Fibroblast of lung (primary cell): Measurements from ENCODE around the gene TMEM244. TPM values are rescaled to one million over a fixed set of nuclear protein-coding genes. Genes with fewer than 3 reads are reported as not detected.

Source experiments
- DNase-seq, 2 donors: peaks; one replicate each; pipeline versions ENCODE4 v3.0.0 to v3.0.0-alpha.2; 2010; ENCODE audit warnings: low read depth in 2 of 2
- H2AFZ ChIP-seq: 2 replicates; pipeline ENCODE4 v1.5.1; 2012; ENCODE audit warnings: low read length, control low read depth, inconsistent platforms
- H3K27ac ChIP-seq: 2 replicates; pipeline ENCODE4 v1.5.1; 2011; ENCODE audit warnings: low read length, control low read depth; ENCODE audit not compliant: insufficient read depth
- H3K27me3 ChIP-seq: 2 replicates; pipeline ENCODE4 v1.5.1; 2011; ENCODE audit warnings: mild to moderate bottlenecking, low read length; ENCODE audit not compliant: control insufficient read depth, insufficient read depth
- H3K36me3 ChIP-seq: 2 replicates; pipeline ENCODE4 v1.5.1; 2011; ENCODE audit warnings: low read length; ENCODE audit not compliant: control insufficient read depth, insufficient read depth
- H3K4me1 ChIP-seq: 2 replicates; pipeline ENCODE4 v1.5.1; 2011; ENCODE audit warnings: low read length; ENCODE audit not compliant: control insufficient read depth, insufficient read depth; ENCODE audit errors: extremely low read depth
- H3K4me2 ChIP-seq: 2 replicates; pipeline ENCODE4 v1.5.1; 2011; ENCODE audit warnings: low read length, control low read depth; ENCODE audit not compliant: insufficient read depth; ENCODE audit errors: extremely low read depth
- H3K4me3 ChIP-seq, 4 experiments: fragments of 200-600 bp in 1 of 4; sonication (generic) in 1 of 4; replicated peaks in 1 of 4; 2 replicates each; pipeline ENCODE4 v1.5.1; 2011 to 2016; ENCODE audit warnings: low read length in 4 of 4, low read depth in 3 of 4, mild to moderate bottlenecking in 3 of 4, control low read depth in 2 of 4, inconsistent platforms in 1 of 4, mixed read lengths in 1 of 4; ENCODE audit not compliant: insufficient read depth in 1 of 4; ENCODE audit errors: control extremely low read depth in 1 of 4
- H3K79me2 ChIP-seq: 2 replicates; pipeline ENCODE4 v1.5.1; 2012; ENCODE audit warnings: mild to moderate bottlenecking, low read length, inconsistent platforms; ENCODE audit not compliant: control insufficient read depth, insufficient read depth
- H3K9ac ChIP-seq: 2 replicates; pipeline ENCODE4 v1.5.1; 2011; ENCODE audit warnings: mild to moderate bottlenecking, low read length, control low read depth; ENCODE audit not compliant: insufficient read depth
- H3K9me3 ChIP-seq: 2 replicates; pipeline ENCODE4 v1.5.1; 2012; ENCODE audit warnings: low read depth, low read length; ENCODE audit not compliant: control insufficient read depth, insufficient read depth
- H4K20me1 ChIP-seq: 2 replicates; pipeline ENCODE4 v1.5.1; 2011; ENCODE audit warnings: low read length; ENCODE audit not compliant: control insufficient read depth, insufficient read depth; ENCODE audit errors: extremely low read depth
- EZH2 ChIP-seq: IDR thresholded peaks from 2 replicates; pipeline ENCODE4 v1.5.1; 2012; ENCODE audit warnings: low read length, control low read depth, mild to moderate bottlenecking; ENCODE audit errors: missing control alignments
- polyA plus RNA-seq, 2 donors: library from polyadenylated mRNA; depleted of rRNA in 1 of 2; stranded (reverse) in 1 of 2; unstranded in 1 of 2; fragments of >200 nt; gene quantifications; 2 replicates each; pipeline ENCODE4 v1.2.1, GENCODE V29; 2011 to 2012; ENCODE audit warnings: missing spikeins in 1 of 2
- total RNA-seq: library from RNA; depleted of rRNA; stranded (reverse); fragments of >200 nt; gene quantifications from 2 replicates; pipeline ENCODE4 v1.2.1, GENCODE V29; 2014
- TF ChIP-seq, protein P1 (sequence below), 2 donors: IDR thresholded peaks in 1 of 2; conservative IDR thresholded peaks in 1 of 2; 1 replicate in 1 of 2; 2 replicates in 1 of 2; pipeline ENCODE4 v1.5.1; 2011 to 2012; ENCODE audit warnings: low read length in 2 of 2, control low read depth in 1 of 2, inconsistent platforms in 1 of 2, low read depth in 1 of 2, mild to moderate bottlenecking in 1 of 2

TMEM244 gene
- total and polyA plus RNA-seq, 2 donors (not counting 1 experiment from before 2014, with no cell fraction given) = not detected

DNA sequence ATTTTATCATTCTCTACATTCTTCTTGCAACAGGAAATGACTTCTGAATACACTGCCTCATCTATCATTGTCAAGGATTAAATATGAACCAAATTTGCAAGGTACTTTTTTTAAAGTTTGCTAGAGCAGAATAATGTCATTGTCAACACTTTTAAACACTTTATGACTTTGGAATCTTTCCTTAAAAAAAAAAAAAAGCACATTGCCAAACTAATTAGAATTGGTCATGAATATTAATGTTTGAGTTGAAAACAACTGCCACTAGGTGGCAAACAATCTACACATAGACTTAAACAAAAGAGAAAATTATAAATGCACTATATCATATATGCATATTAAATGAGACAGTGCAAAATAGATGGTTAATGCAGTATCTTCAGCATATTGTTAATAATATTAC, 32.5 kb upstream of the TMEM244 start:
- H4K20me1 ChIP-seq = no peaks in the 10 kb centered on the region
- H3K36me3 ChIP-seq = no peaks in the 10 kb centered on the region
- DNase-seq = peak; percentile 38 to 70
- no peaks in the 10 kb centered on the region for H3K79me2 ChIP-seq
- no peak overlapping the region for H3K27ac ChIP-seq
- no peak overlapping the region for H3K4me2 ChIP-seq
- no peak overlapping the region for H3K9ac ChIP-seq
- H3K4me3 ChIP-seq = no peak overlapping the region
- TF ChIP-seq, protein P1, sequence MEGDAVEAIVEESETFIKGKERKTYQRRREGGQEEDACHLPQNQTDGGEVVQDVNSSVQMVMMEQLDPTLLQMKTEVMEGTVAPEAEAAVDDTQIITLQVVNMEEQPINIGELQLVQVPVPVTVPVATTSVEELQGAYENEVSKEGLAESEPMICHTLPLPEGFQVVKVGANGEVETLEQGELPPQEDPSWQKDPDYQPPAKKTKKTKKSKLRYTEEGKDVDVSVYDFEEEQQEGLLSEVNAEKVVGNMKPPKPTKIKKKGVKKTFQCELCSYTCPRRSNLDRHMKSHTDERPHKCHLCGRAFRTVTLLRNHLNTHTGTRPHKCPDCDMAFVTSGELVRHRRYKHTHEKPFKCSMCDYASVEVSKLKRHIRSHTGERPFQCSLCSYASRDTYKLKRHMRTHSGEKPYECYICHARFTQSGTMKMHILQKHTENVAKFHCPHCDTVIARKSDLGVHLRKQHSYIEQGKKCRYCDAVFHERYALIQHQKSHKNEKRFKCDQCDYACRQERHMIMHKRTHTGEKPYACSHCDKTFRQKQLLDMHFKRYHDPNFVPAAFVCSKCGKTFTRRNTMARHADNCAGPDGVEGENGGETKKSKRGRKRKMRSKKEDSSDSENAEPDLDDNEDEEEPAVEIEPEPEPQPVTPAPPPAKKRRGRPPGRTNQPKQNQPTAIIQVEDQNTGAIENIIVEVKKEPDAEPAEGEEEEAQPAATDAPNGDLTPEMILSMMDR (conservative IDR thresholded peaks at IDR 0.05 in 1 of 2, IDR thresholded peaks at IDR 0.05 in 1 of 2; ENCODE audit: low read depth in 1 of 2, low read length in 2 of 2) = peak in 1 of 2 donors; percentile 46
- no peak for TF ChIP-seq EZH2
- no peaks in the 10 kb centered on the region for H3K27me3 ChIP-seq
- peaks cover 4% of the 10 kb centered on the region for H3K4me1 ChIP-seq
- no peak overlapping the region for H2AFZ ChIP-seq
- no peaks in the 10 kb centered on the region for H3K9me3 ChIP-seq

DNA sequence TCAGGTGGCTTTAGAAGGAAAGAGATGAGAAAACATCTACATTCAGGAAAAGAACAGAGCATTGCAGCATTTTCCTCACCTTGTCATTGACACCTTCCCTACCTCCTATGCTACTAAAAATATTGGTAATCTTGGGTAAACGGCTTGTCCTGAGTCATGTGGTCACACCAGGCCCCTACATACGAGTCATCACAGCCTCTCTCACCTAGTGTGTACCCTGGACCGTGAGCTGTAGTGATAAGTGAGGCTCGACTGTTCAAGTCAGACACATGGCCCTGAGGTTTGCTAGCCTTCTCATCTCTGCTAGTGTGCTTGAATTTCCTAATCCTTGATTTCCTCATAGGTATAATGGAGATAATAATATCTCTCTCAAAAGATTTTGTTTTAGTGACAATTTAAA, 29.6 kb upstream of the TMEM244 start:
- Histone ChIP-seq H3K79me2 (no peaks in the 10 kb centered on the region), H2AFZ (no peak overlapping the region), H3K4me2 (no peak overlapping the region)

DNA sequence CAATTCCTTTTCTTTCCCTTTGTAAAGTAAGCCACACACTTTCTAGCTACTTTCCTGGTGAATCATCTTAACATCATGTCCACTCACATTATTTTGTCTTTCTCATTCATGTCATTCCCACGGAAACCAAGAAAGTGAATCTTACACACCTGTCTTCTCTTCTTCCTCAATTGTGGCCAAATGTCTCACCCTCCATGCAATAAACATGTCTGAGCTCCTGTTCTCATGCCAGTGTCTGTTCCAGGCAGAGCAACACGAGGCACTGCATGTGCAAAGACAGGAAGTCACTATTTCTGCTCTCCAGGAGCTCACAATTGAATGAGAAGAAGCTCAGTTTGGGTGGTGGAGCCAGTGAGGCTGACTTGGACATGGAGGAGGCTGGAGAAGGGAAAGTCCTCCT, 29.0 kb upstream of the TMEM244 start:
- H3K4me3 ChIP-seq = no peak overlapping the region
- H4K20me1 ChIP-seq = no peaks in the 10 kb centered on the region
- no peaks in the 10 kb centered on the region for H3K36me3 ChIP-seq
- no peaks in the 10 kb centered on the region for H3K79me2 ChIP-seq
- no peak overlapping the region for H3K4me2 ChIP-seq
- H3K4me1 ChIP-seq = peaks cover 4% of the 10 kb centered on the region
- H3K27me3 ChIP-seq = no peaks in the 10 kb centered on the region
- no peaks in the 10 kb centered on the region for H3K9me3 ChIP-seq
- no peak overlapping the region for H3K9ac ChIP-seq
- no peak overlapping the region for H3K27ac ChIP-seq
- peak; percentile 33 to 82 for DNase-seq
- H2AFZ ChIP-seq = no peak overlapping the region
- TF ChIP-seq, protein P1 (conservative IDR thresholded peaks at IDR 0.05 in 1 of 2, IDR thresholded peaks at IDR 0.05 in 1 of 2; ENCODE audit: low read depth in 1 of 2, low read length in 2 of 2) = no peak
- no peak for TF ChIP-seq EZH2

More for the DNA sequence above, 29.6 kb upstream of the TMEM244 start:
- peaks cover 4% of the 10 kb centered on the region for H3K4me1 ChIP-seq
- H3K36me3 ChIP-seq = no peaks in the 10 kb centered on the region
- H3K4me3 ChIP-seq = no peak overlapping the region
- TF ChIP-seq, protein P1 (conservative IDR thresholded peaks at IDR 0.05 in 1 of 2, IDR thresholded peaks at IDR 0.05 in 1 of 2; ENCODE audit: low read depth in 1 of 2, low read length in 2 of 2) = no peak
- no peak for TF ChIP-seq EZH2
- H4K20me1 ChIP-seq = no peaks in the 10 kb centered on the region
- no peaks in the 10 kb centered on the region for H3K27me3 ChIP-seq
- no peaks in the 10 kb centered on the region for H3K9me3 ChIP-seq
- DNase-seq = peak in 1 of 2 donors; percentile 34
- H3K27ac ChIP-seq = no peak overlapping the region
- H3K9ac ChIP-seq = no peak overlapping the region
